M059J (cell line): Measurements from ENCODE around the gene ATP10A. TPM values are rescaled to one million over a fixed set of nuclear protein-coding genes. Genes with fewer than 3 reads are reported as not detected.

Source experiments
- DNase-seq: peaks from one replicate; pipeline ENCODE4 v3.0.0-alpha.2; 2012; ENCODE audit warnings: low read depth
- total RNA-seq: library from RNA; depleted of rRNA; stranded (reverse); fragments of >200 nt; shearing (Covaris generic); gene quantifications from 2 replicates; pipeline ENCODE4 v1.2.3, GENCODE V29; 2014

Gene ATP10A
- total RNA-seq, 1 experiment from 2014 or later: not detected

GRCh38 chr15:25700916-25701315, 162.2 kb downstream of the ATP10A start:
- DNase-seq: no peak

GRCh38 chr15:25697586-25697985, 165.5 kb downstream of the ATP10A start:
- DNase-seq: no peak

DNA sequence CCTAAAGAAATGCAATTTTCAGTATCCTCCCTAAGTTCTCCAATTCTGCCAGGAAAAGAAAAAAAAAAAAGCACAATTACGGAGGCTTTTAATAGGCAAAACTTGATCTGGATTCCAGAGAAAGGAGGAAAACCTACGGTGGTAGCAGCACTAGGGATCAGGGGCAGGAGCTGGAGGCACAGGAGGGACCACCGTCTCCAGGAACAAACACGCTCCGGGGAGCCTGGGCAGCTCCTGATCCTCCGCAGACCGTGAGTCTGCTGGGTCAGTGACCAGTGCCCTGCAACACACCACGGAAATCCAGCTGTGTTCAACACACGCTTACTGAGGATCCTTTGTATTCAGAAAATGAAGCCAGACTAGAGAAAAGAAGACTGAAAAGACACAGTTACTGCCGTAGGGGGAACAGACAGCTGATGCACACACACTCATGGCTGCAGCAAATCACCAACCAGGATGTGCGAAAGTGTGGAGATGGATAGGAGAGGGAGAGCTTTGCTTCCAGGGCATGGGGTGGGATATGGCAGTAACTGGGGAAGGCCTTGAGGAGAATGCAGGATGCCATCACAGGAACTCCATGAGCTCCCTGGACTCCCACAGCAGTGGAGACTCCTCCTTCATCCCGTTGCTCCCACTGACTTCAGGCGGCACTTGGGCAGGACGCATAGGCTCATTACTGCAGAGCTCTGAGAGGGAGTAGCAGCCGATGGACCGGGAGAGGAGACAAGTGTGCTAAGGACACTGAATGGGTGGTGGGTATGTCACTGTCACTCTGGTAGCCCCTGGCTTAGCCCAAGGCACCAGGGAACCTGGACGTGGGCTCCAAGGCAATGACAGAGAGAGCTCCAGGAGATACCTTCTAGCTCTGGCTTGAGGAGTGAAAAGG, 167.0 kb downstream of the ATP10A start:
- no peak for DNase-seq

GRCh38 chr15:25694823-25695312, 168.3 kb downstream of the ATP10A start:
- no peak for DNase-seq

- DNase-seq: no peak
Measured at GRCh38 chr15:25694239-25694584, 168.9 kb downstream of the ATP10A start.

DNA sequence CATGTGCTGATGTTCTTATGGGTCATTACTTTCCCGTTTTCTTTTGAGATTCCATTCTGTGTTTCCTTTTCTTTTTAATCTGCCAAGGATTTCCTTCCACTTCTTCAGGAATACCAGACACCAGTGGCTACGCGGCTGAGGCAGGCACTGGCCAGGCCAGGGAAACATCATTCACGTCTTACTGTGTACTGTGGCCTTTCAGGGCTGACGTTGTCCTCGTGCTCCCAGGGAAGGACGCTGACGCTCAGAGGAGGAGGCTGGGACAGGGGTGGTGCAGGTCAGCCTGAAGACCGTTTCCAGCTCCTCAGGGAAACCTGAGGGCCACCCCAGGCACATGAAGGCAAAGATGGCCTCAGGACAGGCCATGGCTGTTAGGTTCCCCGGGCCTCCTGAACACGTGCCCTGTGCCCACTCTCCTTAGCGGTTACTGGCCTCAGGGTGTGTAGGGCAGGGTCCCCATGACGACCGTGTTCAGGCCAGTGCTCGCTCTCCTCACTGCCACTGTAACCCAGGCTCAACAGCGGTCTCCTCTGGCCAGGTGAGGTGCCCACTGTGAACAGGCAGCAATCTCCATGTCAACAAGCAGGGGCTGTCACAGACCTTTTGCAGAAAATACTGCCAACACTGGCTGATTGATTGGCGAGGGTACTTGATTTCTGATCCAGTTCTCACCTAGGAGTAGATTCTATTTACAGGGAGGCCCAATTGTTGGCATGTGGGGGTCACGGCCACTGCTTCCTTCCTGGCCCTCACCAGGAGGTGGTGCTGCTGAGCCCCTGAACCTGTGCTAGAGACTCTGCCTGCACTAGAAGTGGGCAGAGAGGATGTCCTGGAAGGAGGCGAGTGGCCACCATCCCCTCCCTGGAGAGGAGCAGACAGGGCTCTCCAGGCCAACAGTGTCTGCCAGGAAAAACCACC, 169.5 kb downstream of the ATP10A start:
- DNase-seq: no peak

DNA sequence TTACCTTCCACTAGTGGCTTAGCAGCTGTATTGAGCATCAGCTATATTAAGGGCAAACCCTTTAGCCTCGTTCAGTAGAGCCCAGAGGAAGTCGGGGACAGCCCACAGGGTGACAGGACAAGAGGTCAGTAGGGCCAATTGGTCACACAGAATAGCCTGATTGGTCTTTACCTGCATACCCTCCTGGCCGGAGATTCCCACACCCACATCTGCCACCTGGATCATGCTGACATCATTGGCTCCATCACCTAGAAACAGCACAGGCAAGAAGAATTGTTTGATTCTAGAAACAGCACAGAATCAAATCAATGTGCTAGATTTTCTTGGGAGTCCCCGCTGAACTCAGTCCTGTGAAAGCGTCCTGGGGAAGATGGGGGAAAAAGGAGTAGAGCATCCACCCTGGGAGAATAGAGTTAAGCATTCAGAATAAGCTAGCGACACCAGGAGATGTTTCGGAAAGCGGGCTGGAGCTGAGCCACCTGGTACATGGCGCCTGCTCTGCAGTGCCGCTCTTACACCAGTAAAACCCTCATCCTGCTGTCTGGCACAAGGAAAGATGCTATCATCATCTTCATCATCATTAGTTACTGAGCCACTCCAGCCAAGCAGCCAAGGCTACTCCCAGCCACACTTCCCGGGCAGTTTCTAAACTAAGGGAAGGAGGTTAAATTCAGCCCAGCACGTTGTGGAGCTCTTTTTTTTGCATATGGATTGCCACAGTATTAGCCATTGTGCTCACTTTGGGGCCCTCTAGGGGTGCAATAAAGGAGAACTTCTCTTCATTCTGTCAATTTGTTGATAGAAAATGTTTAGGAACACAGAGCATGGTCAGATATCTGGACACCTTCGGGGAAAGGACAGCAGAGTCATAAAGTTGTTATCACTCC, 171.3 kb downstream of the ATP10A start:
- DNase-seq: peak; percentile 2

DNA sequence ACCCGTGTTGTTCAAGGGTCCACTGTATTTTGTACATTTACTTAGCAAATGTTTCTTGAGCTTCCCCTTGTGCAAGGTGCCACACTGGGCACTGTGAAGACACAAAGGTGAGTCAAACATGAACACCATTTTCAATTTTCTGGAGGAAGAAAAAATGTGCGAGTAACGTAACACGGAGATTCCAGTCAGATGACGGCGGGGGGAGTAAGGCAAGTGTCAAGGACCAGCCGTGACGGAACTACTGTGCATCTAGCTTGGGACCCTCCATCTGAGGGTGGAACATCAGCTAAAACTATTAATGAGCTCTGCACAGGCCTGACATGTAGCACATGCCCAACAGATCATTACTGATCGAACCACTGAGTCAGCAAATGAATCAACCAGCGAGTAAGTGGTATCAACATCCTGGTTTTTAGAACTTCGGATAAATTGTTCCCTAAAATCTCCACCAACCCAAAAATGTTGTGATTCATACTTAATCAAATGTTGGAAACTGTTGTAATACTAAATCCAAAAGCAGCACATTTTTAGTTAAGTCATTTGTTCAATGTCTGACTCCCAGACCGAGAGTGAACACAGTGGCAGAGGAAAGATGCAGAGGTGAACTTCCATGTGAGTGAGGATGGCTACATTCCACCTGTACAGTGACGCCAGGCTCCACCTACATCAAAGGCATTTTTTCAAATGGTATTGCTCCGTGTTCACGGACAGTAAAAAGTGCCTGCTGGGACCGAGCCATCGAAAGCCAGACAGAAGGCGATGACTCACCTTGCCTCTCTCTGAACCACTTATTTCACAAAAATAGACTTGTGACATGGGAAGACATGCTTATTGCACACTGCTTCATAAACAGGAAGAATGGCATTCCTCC, 172.2 kb downstream of the ATP10A start:
- peak; percentile 7 for DNase-seq

- no peak for DNase-seq
Measured at GRCh38 chr15:25689592-25689991, 173.5 kb downstream of the ATP10A start.

- DNase-seq: no peak
Measured at GRCh38 chr15:25688166-25688565, 175.0 kb downstream of the ATP10A start.

DNA sequence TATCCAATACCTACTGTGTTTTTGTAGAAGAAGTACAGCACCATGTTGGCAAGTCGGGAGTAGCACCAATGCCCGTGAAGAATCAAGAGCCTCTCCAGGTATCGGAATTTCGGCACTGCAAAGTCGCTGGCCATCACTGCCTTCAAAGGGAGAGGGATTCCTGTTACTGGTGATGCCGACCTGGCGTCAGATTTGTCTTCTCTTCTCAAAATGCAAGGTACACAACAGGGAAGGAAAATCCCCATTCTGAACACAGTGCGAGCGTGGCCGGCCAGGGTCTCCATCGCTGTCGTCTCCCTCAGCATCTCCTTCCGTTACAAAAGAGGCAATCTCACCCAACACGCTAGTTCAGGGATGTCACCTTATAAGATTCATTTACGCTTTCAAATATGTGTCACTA, 175.4 kb downstream of the ATP10A start:
- DNase-seq: no peak

GRCh38 chr15:25687276-25687675, 175.9 kb downstream of the ATP10A start:
- DNase-seq: no peak

DNA sequence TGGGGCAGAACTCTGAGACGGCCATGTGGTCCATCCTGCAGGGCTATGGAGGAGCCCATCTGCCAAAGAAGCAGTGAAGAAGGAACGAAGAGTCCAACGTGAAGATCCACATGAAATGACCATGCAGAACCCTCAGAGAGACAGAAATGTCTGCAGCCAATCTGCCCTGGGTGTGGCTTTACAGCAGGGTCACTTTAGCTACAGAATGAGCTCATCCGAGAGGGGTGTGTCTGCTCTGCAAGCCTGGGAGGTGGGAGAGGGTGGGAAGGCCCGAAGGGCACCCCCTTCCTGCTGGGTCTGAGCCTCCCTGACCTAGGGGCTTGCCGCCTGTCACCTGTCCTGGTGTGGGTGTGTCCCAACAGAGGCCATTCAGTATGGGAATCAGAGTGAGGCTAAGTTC, 176.3 kb downstream of the ATP10A start:
- no peak for DNase-seq

DNA sequence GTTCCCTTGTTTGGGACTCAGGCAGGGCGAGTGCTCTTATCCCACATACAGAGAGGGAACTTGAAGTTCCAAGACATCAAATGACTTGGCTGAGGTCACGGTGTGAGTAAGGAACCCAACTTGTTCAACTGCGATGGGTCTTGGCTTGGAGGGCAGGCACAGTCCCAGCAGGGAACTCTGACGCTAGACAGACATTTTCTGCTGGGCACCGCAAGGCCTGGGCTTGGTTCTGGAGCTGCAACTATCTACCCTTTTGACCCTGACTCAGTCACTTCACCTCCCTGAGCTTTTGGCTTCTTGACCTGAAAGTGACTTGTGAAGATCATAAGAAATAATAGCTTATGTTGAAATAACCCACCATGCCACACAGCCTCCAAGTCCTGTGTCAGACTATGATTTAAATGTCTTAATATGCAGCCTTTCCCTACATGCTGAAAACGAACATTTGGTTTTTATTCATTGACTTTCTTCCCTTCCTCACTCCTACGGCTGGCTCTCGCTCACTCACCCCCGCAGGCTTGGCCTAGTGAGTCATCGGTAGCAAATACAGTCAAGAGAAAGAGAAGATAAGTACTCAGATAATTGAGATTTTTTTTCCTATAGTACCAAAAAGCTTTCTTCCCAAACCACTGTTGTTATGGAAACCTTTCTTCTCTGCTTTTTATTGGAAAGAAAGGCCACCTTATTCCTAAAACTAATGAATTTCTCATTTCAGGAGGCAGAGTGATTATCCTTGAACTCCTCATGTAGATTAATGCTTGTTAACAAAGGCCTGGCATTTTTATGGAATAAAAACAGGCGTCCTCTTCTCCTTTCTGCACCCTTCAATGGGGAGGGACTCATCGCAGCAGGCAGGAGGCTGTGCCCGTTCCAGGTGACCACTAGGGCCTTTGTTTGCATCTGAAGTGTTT, 178.4 kb downstream of the ATP10A start:
- peak; percentile 2 for DNase-seq

- DNase-seq: no peak
Measured at GRCh38 chr15:25683911-25684310, 179.2 kb downstream of the ATP10A start.

- DNase-seq: no peak
Measured at GRCh38 chr15:25683415-25683814, 179.7 kb downstream of the ATP10A start.

DNA sequence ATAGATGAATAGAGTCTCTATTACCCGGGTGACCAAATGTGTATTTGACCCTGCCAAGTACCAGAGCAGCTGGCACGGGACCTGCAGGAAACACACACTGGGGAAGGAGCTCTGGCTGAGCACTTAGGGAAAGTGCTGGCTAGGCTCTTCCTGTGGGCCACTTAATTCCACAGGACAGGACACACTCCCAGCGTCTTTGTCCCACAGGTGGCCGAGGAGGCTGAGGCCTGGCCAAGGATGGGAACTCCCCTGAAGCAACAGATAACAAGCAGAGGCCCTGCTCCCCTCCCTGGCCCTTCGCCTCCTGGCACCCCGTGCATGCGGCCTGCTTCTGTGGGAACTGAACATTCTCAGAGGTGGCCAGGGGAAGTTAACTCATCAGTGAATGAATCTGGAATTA, 180.8 kb downstream of the ATP10A start:
- no peak for DNase-seq

DNA sequence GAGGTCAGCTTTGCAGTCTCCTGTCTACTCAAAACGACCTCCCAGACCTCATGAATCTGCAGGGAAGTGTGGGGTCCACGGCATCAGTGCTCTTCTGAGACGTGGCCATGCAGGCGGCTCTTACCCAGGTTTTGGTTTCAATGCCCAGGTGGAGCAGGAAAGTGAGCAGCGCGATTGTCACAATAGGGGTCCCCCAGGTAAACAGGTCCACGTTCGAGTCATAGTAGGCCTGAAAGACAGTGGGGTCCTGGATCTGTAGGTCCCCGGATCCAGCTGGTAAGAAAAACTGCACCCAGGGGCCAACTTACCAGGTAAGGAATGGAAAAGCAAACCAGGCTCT, 182.5 kb downstream of the ATP10A start:
- no peak for DNase-seq

DNA sequence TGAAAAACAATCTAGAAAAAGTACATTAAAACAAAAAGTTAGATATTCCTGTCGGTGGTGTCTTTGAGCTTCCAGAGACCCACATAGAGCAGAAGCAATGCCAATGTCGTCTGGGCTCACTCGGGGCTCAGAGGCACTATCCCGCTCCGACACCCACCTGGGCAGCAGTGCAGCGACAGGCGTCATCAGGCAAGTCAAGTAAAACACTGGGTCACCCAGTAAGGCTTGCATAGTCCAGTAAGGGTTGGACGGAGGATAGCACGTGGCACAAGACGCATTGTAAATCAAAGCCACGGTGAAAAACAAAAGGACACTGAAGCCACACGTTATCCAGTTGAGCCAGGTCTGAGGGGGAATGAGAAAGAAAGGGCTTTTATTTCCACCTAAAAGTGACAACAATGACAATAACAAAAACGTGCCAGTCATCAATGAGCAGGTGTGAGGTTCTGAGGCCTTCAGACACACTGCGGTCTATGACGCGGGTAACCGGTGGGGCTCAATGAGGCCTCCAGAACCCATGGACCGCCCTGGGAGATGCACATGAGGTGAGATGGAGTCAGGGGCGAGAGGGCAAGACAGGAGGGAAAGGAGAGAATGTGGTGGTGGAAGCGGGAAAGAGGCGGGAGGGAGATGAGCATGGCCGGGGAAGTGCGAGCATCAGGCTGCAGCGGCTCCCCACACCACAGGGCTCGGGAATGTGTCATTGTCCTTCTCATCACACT, 183.0 kb downstream of the ATP10A start:
- no peak for DNase-seq
